MM.1S (cell line): Measurements from ENCODE around the gene SCYL2.

ENCODE experiments used
- DNase-seq: peaks from one replicate; pipeline ENCODE4 v3.0.0-alpha.2; 2015
- H2AFZ ChIP-seq: fragments of 300-600 bp; sonication (generic); 2 replicates; pipeline ENCODE4 v1.6.0; 2016; ENCODE audit warnings: antibody characterized with exemption, low read length
- H3F3A ChIP-seq: fragments of 300-600 bp; sonication (generic); 2 replicates; pipeline ENCODE4 v1.6.1; 2016; ENCODE audit warnings: mild to moderate bottlenecking, antibody characterized with exemption, low read length, moderate library complexity, mixed read lengths; ENCODE audit not compliant: insufficient read depth
- H3K27ac ChIP-seq: fragments of 300-600 bp; sonication (generic); 2 replicates; pipeline ENCODE4 v1.5.1; 2016; ENCODE audit warnings: mild to moderate bottlenecking, low read length
- H3K27me3 ChIP-seq: fragments of 300-600 bp; sonication (generic); replicated peaks from 2 replicates; pipeline ENCODE4 v1.6.0; 2016; ENCODE audit warnings: low read length; ENCODE audit not compliant: insufficient read depth
- H3K36me3 ChIP-seq: fragments of 300-600 bp; sonication (generic); replicated peaks from 2 replicates; pipeline ENCODE4 v1.6.1; 2016; ENCODE audit warnings: mild to moderate bottlenecking, low read length, mixed read lengths; ENCODE audit not compliant: insufficient read depth
- H3K4me1 ChIP-seq: fragments of 300-600 bp; sonication (generic); 2 replicates; pipeline ENCODE4 v1.6.1; 2016; ENCODE audit warnings: low read length, mixed read lengths
- H3K4me2 ChIP-seq: fragments of 300-600 bp; sonication (generic); 2 replicates; pipeline ENCODE4 v1.6.0; 2016; ENCODE audit warnings: low read depth, low read length
- H3K4me3 ChIP-seq: fragments of 300-600 bp; sonication (generic); 2 replicates; pipeline ENCODE4 v1.5.1; 2016; ENCODE audit warnings: low read length, mixed read lengths
- H3K79me2 ChIP-seq: fragments of 300-600 bp; sonication (generic); 2 replicates; pipeline ENCODE4 v1.6.1; 2016; ENCODE audit warnings: mixed run types, low read length, mixed read lengths
- H3K9ac ChIP-seq: fragments of 300-600 bp; sonication (generic); 2 replicates; pipeline ENCODE4 v1.6.1; 2016; ENCODE audit warnings: low read length, mixed read lengths
- H3K9me2 ChIP-seq: fragments of 300-600 bp; sonication (generic); replicated peaks from 2 replicates; pipeline ENCODE4 v1.6.1; 2016; ENCODE audit warnings: mild to moderate bottlenecking, low read length, mixed read lengths; ENCODE audit not compliant: insufficient read depth
- H3K9me3 ChIP-seq: fragments of 300-600 bp; sonication (generic); replicated peaks from 2 replicates; pipeline ENCODE4 v1.6.1; 2016; ENCODE audit warnings: mild to moderate bottlenecking, low read length, mixed read lengths; ENCODE audit not compliant: insufficient read depth
- H4K20me1 ChIP-seq: fragments of 300-600 bp; sonication (generic); 2 replicates; pipeline ENCODE4 v1.6.1; 2016; ENCODE audit warnings: mild to moderate bottlenecking, low read length, moderate library complexity, mixed read lengths; ENCODE audit not compliant: insufficient read depth
- CTCF ChIP-seq: fragments of 300-600 bp; sonication (generic); IDR thresholded peaks from 2 replicates; pipeline ENCODE4 v1.5.1; 2016; ENCODE audit warnings: antibody characterized with exemption, low read length, mixed read lengths
- EZH2 ChIP-seq: fragments of 300-600 bp; sonication (generic); optimal IDR thresholded peaks from 2 replicates; pipeline ENCODE3; 2017; ENCODE audit warnings: low read depth, mild to moderate bottlenecking, antibody characterized with exemption, low read length, mixed read lengths
- EZH2phosphoT487 ChIP-seq: fragments of 300-600 bp; sonication (generic); IDR thresholded peaks from 2 replicates; pipeline ENCODE4 v1.6.1; 2018; ENCODE audit warnings: antibody characterized with exemption, low read length

The SCYL2 gene

DNA sequence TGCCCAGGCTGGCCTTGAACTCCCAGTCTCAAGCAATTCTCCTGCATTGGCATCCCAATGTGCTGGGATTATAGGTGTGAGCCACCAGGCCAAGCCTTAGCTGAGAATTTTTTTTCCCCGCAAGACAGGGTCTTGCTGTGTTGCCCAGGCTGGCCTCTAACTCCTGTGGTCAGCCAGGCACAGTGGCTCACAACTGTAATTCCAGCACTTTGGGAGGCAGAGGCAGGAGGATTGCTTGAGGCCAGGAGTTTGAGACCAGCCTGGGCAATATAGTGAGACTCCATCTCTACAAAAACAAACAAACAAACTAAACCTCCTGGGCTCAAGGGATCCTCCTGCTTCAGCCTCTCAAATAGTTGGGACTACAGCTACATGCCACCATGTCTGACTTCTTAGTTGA lies 27.4 kb upstream of the SCYL2 start:
- Histone ChIP-seq H3K9me2 (no peaks in the 10 kb centered on the region), H3K9me3 (no peaks in the 10 kb centered on the region), H4K20me1 (no peaks in the 10 kb centered on the region), H3K36me3 (no peaks in the 10 kb centered on the region), H3K27me3 (no peaks in the 10 kb centered on the region), H3K79me2 (no peaks in the 10 kb centered on the region), H3K9ac (no peak overlapping the region), H3K4me3 (no peak overlapping the region), H3K4me1 (no peaks in the 10 kb centered on the region), H3F3A (no peaks in the 10 kb centered on the region), H3K4me2 (no peak overlapping the region), H2AFZ (no peak overlapping the region), H3K27ac (no peak overlapping the region)
- DNase-seq: no peak
- no peak for TF ChIP-seq CTCF
- TF ChIP-seq EZH2: no peak
- no peak for TF ChIP-seq EZH2phosphoT487

GRCh38 chr12:100243137-100243536 lies 23.8 kb upstream of the SCYL2 start:
- no peak for DNase-seq
- no peaks in the 10 kb centered on the region for H3K79me2 ChIP-seq
- H3K4me3 ChIP-seq: no peak overlapping the region
- no peaks in the 10 kb centered on the region for H3K36me3 ChIP-seq
- H3K4me2 ChIP-seq: no peak overlapping the region
- H2AFZ ChIP-seq: no peak overlapping the region
- no peak for TF ChIP-seq CTCF
- TF ChIP-seq EZH2: no peak
- no peak for TF ChIP-seq EZH2phosphoT487
- H3K27ac ChIP-seq: no peak overlapping the region
- H3K9ac ChIP-seq: no peak overlapping the region
- no peaks in the 10 kb centered on the region for H4K20me1 ChIP-seq
- no peaks in the 10 kb centered on the region for H3F3A ChIP-seq
- H3K4me1 ChIP-seq: no peaks in the 10 kb centered on the region
- H3K9me2 ChIP-seq: no peaks in the 10 kb centered on the region
- no peaks in the 10 kb centered on the region for H3K9me3 ChIP-seq
- no peaks in the 10 kb centered on the region for H3K27me3 ChIP-seq

DNA sequence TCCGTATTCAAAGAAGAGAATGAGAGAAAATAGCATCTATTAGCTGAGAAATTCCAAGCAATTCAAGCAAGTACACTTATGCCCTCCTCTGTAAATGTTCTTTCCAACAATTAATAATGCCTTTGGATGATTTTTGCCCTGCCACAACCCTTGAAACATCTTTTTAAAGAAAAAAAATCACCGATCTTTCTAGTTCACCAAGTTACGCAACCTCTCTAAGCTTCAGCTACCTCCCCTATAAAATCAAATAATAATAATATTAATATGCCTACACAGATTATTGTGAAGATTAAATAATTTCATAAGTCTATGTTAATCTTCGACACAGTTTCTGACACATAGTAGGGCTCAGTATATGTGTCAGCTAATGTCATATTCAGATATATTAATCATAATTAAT lies 19.2 kb upstream of the SCYL2 start:
- H4K20me1 ChIP-seq: no peaks in the 10 kb centered on the region
- H3K9ac ChIP-seq: no peak overlapping the region
- no peak overlapping the region for H3K27ac ChIP-seq
- H3K4me1 ChIP-seq: no peaks in the 10 kb centered on the region
- H3K4me2 ChIP-seq: no peak overlapping the region
- no peaks in the 10 kb centered on the region for H3K27me3 ChIP-seq
- no peak for DNase-seq
- H3F3A ChIP-seq: no peaks in the 10 kb centered on the region
- H3K36me3 ChIP-seq: no peaks in the 10 kb centered on the region
- H3K9me3 ChIP-seq: no peaks in the 10 kb centered on the region
- H2AFZ ChIP-seq: no peak overlapping the region
- H3K79me2 ChIP-seq: no peaks in the 10 kb centered on the region
- no peaks in the 10 kb centered on the region for H3K9me2 ChIP-seq
- TF ChIP-seq EZH2 (no peak), EZH2phosphoT487 (no peak), CTCF (no peak)
- H3K4me3 ChIP-seq: no peak overlapping the region
